CD4-positive, alpha-beta T cell treated with Interleukin-12 subunit alpha and Interleukin-12 subunit beta, for 1 hour (primary cell): Measurements from ENCODE around the gene SEPTIN8.

Experiments used
- DNase-seq: peaks from one replicate; pipeline ENCODE4 v3.0.0-alpha.2; 2020

Gene SEPTIN8

DNA sequence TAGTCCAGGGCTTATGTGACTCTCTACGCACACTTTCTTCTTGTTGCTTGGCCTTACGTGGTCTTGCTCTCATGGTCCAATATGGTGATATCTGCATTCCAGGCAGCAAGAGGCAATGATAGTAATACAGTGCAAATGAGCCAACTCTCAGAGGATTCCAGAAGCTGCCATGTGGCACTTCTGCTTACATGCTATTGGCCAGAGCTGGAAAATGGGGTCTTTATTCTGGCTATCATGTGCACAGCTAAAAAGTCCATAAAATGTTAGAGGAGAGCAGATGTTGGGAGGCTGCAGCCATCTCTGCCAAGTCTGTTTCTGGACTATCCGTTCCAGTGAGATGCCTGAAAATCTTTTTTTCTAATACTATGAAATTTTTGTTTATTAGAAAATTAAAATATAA lies 2.9 kb upstream of the SEPTIN8 start:
- no peak for DNase-seq

DNA sequence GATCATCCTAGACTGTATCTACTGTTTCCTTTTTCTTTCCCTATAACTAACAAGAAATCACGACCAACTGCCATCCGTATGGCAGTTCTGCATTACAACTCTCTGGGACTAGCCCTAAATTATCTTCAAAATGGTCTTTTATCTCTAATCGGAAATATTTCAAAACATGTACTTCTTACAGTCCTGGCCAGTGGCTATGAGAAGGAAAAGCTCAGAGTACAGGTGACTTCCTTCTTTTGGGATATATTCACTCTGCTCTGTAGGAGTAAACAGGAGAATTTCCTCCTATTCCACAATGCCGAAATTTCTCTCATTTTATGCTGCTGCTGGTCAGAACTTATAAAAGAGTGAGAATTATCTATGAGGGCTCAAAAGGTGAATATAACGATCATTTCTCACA lies 1.8 kb upstream of the SEPTIN8 start:
- no peak for DNase-seq

DNA sequence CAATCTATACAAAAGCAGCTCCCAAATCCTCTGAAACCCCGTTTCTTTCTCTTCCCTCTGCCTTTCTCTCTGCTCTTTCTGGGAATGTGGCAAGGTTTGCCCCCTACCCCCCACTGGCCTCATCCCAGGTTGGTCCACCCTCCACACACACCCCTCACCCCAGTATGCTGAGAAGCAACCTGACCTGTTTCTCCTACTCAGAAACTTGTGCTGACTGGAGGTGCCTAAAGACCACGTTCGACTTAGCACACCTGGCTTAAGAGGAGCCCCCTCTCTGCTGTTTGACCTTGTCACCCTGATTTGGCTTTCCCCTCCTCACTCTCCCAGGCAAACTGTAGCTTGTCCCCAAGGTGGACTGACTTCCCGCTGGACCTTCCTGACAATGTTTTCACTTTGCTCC lies 1.1 kb upstream of the SEPTIN8 start:
- DNase-seq, result no peak

DNA sequence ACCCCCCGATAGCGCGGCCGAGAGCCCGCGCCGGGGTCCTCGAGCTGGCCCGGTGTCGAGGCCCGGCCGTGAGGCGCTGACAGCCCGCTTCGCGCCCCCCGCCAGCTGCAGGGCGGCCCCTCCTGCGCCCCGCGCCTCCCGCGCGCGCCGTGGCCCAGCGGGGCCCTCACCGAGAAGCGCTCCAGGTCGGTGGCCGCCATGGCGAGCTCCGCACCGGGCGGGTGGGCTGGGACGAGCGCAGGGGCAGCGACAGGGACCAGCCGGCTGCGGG lies 166 bp downstream of the SEPTIN8 start:
- no peak for DNase-seq

DNA sequence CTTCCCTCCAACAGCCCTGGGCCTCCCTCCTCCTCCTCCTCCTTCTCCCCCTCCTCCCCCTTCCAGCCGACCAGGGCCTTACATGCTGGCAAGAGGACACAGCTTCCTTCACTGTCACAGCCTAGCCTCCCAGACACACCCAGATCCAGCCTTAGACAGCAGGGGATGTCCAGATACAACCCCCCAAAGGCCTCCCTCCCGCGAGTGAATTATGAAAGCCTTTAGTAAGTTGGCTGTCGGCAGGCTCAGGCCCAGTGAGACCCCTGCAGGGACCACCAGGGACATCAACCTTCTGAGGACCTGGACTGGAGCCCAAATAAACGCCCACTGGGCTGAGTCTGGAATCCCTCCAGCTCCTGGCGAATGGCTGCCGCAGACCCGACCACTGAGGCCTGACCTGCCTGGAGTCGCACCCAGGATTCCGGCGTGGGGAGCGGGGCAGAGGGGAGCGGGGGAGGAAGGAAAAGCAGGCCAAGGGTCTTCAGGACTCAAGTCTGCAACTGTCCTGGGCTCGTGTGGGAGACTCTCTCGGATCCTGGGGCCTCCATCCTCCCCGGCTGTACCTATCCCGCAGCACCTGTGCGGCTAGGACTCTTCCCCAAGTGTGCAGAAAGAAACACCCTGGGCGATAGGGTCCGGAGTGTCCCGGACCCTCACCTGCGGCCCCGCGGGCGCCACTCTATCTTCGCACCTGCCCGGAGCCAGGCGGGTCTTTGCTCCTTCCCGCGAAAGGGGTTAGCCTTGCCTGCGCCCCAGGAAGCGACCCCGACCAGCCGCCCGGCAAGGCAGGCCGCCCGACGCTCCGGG lies 705 bp downstream of the SEPTIN8 start:
- DNase-seq, result no peak

DNA sequence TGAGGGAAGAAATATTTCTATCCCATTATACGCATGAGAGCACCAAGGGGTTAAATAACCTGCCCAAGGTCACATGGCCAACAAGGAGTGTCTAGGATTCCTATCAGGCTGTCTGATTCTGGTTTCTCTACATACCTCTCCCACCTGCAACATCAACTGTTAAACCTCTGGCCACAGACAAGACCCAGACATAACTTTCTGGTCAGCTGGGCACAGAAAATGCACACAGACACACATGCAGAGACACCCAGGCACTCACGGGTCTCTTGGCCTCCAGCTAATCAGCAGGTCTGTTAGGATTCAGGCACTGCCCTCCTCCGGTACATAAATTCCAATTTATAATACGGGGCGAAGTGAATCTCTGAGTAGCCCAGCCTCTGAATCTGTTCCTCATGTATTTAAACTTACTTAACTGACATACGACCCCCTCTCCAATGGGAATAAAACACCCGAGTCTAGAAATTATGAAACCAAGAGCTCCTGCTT lies 1.5 kb downstream of the SEPTIN8 start:
- DNase-seq, result no peak

DNA sequence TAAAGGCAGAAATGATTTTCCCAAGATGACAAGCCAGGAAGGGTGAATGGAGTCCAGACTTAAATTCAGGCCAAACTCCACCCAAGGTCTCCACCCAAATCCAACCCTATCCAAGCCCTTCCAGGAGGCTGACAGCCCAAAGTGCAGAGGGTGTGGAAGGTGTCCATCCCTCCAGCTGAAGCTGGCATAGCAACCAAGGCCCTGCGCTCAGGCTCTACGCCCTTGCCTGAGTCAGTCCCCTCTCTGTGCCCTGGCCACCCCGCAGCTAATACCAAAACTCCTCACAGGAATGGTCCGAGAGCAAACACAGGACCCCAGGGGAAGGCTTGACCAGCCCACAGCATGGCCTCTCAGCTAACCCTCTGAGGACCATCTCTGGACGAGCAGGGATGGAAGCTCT lies 2.1 kb downstream of the SEPTIN8 start:
- no peak for DNase-seq

DNA sequence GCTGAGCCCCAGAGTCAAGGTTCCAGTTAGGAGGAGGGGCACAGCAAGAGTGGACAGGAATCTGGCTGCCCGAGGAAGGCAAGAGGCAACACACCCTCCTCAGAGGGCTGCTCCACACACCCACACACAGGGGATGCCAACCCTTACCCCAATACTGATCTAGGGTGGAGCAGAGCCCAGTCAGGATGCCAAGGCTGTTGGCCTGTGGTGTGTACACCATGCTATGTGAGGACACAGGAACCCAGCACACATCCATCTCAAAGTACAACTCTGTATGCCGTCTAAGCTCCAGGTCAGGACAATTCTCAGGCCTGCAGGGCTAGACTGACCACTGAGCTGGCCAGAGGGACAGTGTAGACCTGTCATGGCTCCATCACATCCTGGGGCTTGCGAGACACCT lies 2.6 kb downstream of the SEPTIN8 start:
- DNase-seq, result no peak

DNA sequence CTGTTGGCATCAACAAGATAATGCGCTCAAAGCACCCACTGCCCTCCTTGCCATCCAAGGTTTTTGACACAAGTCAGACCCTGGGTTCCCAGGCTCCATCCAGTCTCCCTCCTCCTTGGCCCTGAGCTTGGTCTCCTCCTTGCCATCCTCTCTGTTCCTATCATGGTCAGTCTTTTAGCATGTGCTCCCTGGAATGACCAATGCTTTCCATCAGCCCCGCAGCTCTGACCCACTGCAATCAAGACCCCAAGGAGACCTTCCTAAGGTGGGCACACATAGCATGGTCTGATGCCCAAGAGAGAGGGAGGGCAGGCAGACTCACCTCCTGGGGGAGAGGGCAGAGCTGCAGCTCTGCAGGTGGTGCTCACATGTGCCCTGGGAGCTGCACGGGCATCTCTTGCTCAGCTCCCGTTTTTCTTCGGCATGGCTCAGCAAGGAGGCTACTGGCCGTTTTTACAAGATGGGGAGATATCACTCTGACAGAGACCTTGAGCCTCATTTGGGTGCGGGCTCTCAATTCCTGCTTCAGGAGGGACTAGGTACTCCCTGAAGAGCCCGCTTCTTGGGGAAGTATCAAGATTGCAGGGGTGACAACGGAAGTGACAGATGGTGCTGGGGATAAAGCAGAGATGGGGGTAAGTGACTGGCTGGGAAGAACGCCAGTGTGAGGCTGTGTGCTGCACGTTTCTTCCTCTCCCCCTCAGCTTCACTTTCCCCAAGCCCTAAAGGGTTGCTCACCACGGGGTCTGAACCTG lies 3.3 kb downstream of the SEPTIN8 start:
- DNase-seq, result no peak

DNA sequence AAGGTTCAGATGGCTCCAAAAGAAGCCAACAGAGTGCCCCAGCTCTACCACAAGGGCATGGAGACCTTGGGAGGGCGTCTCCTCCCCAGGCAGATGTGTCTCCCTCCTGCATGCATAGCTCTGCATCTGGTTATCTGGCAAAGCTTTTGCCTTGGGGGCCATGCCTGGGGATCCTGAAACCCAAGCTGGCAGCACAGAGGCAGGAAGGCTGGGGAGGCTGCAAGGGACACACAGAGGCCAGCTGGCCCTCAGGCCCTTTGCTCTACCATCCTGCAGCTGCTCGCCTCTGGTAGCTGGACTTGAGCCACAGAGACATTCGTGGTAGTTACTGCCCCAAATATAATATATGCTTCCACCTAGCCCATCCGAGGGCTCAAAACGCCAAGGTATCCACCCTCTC lies 3.9 kb downstream of the SEPTIN8 start:
- no peak for DNase-seq

DNA sequence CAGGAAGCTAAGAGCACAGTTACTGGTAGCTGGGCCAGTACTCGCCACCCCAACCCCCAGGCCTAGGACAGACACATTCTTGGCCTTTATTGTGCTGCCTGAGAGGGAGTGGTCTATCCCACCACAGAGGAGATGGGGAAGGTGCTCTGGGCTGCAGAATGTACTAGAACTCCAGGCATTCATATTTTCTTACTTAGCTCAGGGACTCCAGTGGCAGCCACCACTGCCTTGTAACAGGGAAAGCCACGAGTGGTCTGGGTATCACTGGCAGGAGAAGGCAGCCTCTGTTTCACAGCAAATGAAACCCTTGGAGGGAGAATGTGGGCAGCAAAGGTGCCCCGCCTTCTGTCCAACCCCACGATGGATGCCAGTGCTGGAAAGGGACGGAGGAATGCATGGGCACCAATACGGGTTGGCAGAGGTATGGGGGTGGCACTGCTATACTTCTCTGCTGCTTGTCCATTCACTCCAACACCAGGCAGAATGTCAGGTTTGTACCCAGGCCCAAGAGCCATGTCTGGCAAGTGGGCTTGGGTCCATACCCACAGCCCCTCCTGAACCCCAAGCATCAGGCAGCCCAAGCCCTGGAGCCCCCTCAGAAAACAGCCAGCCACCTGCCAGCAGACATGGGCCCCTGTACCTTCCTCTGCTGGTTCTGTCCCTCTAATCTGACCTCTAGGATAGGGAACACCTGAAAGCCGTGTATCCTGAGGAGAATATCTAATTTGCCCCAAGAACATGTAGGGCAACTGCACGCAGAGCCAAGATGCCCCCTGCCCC lies 4.6 kb downstream of the SEPTIN8 start:
- no peak for DNase-seq

DNA sequence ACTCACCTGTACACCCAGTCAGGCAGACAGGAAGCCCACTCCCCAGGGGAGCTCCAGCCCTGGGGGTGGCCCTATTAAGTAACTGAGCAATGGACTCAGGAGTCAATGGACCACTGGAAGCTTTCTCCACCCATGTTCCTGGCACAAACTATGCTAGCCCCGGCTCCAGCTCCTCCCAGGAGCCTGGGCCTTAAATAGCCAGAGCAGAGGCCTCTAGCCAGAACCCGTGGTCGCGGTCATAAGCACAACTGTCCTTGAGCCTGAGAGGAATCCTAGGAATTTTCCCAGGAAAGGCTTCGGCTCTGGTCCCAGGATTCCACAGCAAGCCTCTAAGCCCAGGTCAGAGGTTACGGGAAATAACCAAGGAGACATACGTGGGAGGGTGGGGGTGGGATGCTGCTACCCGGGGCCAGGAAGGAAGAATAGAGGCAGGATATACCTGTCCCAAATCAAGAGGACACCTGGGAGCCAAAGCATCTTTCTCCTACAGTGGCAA lies 5.5 kb downstream of the SEPTIN8 start:
- no peak for DNase-seq

DNA sequence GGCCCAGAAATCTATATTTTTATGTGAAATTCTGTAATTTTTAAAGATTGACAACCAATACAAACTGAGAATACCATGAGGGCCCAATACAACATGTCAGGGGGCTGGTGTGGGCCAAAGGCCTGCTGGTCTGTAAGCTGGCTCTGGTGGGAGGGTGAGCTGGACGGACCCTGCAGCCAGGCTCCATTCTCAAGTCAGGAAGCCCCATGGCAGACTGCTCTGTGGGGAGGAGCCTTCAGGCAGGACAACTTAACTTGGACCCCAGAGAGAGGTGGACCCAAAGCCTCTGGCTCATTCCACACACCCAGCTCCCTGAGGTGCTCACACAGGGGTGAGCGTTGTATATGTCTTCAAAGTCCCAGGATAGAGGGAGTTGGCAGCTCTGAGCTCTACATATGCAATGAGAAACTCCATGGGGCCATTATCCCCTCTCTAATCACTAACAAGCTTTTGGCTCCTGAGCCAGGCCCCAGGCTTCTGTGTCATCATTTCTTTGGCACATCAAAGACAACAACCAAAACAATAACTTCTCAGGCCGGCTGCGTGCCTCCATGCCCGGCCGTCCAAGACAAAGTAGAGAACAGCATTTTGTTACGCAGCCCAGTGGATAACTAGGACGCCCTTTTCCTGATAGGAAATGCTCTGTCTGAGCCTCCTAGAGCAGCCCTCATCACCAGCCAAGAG lies 6.4 kb downstream of the SEPTIN8 start:
- no peak for DNase-seq

DNA sequence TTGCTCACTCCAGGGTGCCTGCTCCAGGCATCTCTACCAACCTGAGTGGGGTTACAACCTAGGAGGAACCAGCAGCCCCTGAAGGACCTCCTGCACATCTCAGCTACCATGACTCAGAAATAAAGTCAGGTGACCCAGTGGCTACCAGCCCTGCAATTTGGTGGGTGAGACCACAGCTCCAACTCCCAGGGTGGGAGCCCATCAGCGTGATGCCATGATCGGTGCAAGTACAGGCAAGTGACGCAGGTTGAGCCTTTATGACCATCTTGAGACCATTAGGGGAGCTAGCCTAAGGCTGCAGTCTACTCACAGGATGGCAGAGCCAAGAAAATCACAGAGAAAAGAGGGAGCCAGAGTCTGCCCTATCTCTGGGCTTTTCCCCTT lies 8.6 kb downstream of the SEPTIN8 start:
- DNase-seq, result no peak

DNA sequence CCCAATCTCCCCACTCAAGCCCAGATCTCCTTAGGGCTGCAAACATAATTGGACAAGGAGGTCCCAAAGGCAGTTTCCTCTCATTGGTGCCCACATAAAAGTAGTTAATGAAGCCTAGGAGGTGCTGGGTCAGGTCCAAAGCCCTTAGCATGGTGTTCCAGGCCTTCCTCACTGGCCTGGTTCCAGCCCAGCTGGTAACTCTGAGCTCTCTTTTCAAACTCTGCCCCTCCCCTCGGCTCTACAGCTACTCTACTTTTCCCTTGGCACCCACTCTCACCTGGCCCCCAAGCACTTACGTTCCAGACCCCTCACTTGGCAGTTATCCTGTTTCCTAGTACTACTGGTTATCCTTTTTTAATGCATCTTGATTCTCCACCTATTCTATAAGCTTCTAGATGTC lies 9.9 kb downstream of the SEPTIN8 start:
- no peak for DNase-seq

DNA sequence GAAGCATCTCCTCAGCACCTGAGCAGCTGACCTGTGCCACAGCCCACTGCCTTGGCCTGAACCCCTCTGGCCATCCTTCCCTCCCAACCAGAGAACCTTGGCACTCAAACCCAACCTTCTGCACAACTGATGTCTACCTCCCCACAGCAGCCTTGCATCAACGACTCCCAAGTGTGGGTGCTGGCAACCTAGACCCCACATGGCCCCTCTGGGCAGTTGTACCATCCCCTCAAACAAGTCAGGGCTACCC lies 10.3 kb downstream of the SEPTIN8 start:
- DNase-seq, result no peak

DNA sequence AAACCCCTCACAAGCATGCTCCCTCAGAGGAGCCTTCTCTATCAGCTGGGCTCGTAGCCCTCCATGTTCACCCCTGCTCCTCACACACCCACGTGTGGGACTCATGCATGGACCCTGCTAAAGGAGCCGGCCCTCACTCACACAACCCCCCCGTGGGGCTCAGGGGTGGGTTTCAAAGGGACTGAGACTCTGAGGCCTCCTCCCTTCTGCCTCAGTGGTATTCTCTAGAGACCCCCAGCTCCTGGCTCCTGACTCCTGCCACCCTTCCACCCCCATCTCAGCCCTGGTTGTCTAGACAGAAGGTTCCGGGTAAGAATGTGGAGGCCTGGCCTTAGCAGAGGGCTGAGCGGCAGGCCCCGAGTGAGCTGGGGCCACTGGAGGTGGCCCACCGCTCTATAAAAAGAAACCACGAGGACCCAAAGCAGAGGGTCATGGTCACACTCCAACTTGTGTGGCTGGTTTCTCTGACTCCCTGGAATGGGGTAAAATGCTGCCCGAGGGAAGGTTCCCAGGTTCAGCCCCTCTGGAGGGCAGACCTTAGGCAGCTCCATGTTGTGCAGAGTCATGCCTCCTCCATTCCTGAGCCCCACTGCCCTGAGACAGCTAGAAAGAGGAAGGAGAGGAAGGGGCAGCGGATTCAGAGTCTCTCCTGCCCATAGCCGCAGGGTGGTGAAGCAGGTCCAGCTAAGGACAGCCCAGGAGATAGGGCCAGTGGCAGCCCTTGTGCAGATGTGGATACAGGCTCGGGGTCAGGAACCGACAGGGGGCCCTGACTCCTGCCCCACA lies 10.8 kb downstream of the SEPTIN8 start:
- no peak for DNase-seq

DNA sequence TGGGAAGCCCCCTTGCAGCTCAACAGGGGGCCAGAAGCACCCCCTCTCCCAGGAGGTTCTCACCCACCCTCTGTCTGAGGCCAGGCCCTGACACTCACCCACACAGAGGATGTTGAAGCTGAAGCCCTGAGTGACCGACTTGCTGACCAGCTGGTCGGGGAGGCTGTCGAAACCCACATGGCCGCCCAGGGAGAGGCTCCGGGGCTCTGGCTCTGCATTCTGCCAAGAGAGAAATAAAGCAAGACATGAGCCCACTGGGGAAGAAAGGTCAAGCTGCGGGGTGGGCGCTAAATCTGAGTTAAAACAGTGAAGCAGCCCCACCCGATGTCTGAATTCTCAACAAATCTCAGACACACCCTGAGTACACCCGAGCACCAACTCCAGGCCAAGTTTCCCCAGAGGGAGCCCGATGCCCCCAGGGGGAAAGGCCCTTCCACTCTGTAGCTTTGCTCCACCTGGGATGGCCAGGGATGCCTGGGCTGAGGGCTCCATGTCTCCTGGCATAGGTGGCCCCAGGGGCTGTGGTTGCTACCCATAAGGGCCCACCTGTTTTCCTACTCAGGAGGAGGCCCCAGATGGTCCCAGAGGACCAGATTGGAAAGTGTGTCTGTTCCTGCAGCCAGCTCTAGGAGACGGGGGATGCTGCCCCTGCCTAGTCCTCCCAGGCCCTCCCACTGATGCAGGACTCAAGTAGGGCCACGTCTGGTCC lies 11.6 kb downstream of the SEPTIN8 start:
- no peak for DNase-seq

DNA sequence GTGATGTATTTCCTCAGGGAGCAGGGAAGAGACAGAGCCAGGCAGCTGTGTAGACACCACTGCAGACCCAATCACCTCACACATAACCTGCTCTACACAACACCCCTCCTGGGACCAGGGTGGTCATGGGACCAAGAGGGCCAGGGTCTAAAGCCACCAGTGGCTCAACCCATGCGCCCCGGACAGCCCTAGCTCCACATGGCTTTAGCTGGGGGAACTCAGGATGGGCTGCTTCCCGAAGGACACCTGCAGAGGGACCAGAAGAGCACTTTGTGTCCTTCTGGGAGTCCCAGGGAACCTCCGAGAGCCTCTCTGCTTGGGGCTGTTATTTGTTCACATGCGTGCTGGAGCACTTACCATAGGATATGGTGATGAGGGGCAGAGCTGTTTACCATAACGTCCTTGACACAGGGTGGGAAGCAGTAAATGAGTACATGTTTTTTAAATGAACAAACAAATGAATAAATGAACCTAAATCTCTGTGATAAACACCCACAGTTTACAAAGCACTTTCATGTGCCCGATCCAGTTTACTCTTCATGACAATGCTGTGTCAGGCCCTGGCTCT lies 12.3 kb downstream of the SEPTIN8 start:
- DNase-seq, result no peak

DNA sequence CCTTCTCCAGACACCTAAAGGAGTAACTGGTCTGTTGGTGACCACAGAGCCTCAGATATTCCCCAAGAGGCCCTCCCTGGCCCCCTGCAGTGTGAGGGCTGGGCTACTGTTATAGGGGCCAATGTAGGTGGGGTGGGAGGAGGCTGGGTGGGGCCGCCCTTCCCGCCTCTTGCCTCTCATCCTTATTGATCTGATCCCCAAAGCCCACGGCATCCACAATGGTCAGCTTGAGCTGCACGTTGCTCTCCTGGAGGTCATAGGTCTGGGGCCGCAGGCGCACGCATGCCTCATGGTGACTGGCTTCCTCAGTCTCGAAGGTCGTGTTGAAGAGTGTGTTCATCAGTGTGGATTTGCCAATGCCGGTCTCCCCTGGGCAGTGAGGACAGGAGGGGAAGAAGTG lies 13.0 kb downstream of the SEPTIN8 start:
- DNase-seq, result no peak

DNA sequence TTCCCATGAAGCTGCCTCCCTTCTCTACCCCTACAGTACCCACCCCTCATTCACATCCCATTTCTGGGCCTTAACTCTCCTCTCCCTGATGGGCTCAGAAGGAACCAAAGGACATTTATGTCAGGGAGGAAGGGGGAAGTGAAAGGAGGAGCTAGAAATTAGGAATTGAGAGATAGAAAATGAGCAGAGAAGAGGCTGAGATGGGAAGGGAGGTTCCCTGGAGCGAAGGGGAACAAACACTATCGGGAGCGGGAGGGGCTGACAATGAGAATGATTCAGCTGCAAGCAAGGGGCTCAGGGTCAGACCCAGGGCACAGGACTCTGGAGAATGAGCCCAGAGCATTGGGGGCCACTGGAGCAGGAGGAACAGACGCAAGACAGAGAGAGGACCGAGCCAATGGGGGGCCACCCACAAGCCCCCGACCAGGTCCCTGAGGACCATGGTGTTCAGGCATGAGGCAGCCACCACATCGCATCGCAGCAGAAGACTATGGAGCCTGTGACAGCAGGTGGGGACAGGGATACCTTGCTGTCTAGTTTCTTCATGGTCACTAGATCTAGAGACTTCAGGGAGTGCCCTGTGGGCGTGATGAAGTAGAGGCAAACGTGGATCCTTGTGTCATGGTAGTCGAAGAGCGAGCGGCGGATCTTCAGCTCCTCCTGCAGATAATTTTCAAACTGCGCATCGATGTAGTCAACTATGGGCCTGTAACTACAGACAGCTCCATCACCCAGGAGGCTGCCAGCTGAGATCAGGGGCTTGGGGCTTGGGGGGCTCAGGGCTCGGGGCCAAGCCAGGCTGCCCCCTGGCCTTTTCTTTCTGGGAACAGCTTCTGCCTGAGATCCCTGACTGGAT lies 13.6 kb downstream of the SEPTIN8 start:
- DNase-seq, result no peak
